GM23338 (cell line): ENCODE results near the gene COL24A1. TPM values are rescaled to one million over a fixed set of nuclear protein-coding genes. Genes with fewer than 3 reads are reported as not detected.

Experiments
- ATAC-seq: fragments of 200-7000 bp; cut with Tn5 transposase; 3 replicates; pipeline ENCODE4 v1.9.1; 2020
- DNase-seq: peaks from one replicate; pipeline ENCODE4 v3.0.0-alpha.2; 2015; ENCODE audit warnings: low spot score
- H2AFZ ChIP-seq: fragments of 200-600 bp; sonication (generic); 2 replicates; pipeline ENCODE4 v1.8.0; 2016; ENCODE audit warnings: antibody characterized with exemption, mild to moderate bottlenecking, moderate library complexity
- H3F3A ChIP-seq: fragments of 200-600 bp; sonication (generic); replicated peaks from 2 replicates; pipeline ENCODE4 v1.8.0; 2017; ENCODE audit warnings: antibody characterized with exemption, mixed run types, low read depth
- H3K27ac ChIP-seq: fragments of 200-600 bp; sonication (generic); 2 replicates; pipeline ENCODE4 v1.6.1; 2016; ENCODE audit warnings: low read depth
- H3K27me3 ChIP-seq: fragments of 200-600 bp; sonication (generic); 2 replicates; pipeline ENCODE4 v1.8.0; 2016; ENCODE audit warnings: mild to moderate bottlenecking, mixed run types, moderate library complexity; ENCODE audit not compliant: insufficient read depth
- H3K36me3 ChIP-seq: fragments of 200-600 bp; sonication (generic); 2 replicates; pipeline ENCODE4 v1.8.0; 2016; ENCODE audit warnings: mild to moderate bottlenecking; ENCODE audit not compliant: insufficient read depth
- H3K4me1 ChIP-seq: fragments of 200-600 bp; sonication (generic); 2 replicates; pipeline ENCODE4 v1.8.0; 2016; ENCODE audit warnings: mild to moderate bottlenecking, moderate library complexity; ENCODE audit not compliant: insufficient read depth
- H3K4me2 ChIP-seq: fragments of 200-600 bp; sonication (generic); 2 replicates; pipeline ENCODE4 v1.7.1; 2017; ENCODE audit warnings: mixed run types
- H3K4me3 ChIP-seq: fragments of 200-600 bp; sonication (generic); 2 replicates; pipeline ENCODE4 v1.6.1; 2016; ENCODE audit warnings: mixed run types
- H3K79me2 ChIP-seq: fragments of 200-600 bp; sonication (generic); replicated peaks from 2 replicates; pipeline ENCODE4 v1.8.0; 2017; ENCODE audit warnings: mild to moderate bottlenecking; ENCODE audit not compliant: insufficient read depth
- H3K9me2 ChIP-seq: fragments of 200-600 bp; sonication (generic); 2 replicates; pipeline ENCODE4 v1.8.0; 2017; ENCODE audit not compliant: insufficient read depth
- H4K20me1 ChIP-seq: fragments of 200-600 bp; sonication (generic); replicated peaks from 2 replicates; pipeline ENCODE4 v1.8.0; 2017; ENCODE audit warnings: mild to moderate bottlenecking; ENCODE audit not compliant: insufficient read depth
- H3K27ac Mint-ChIP-seq: 2 replicates; pipeline ENCODE4 v1.8.0; 2020; ENCODE audit warnings: inconsistent platforms, mild to moderate bottlenecking, moderate library complexity, mixed read lengths
- H3K27me3 Mint-ChIP-seq: 3 replicates; pipeline ENCODE4 v1.8.0; 2022; ENCODE audit warnings: low read depth, mild to moderate bottlenecking, moderate library complexity, mixed read lengths, inconsistent platforms; ENCODE audit not compliant: insufficient read depth, poor library complexity
- H3K36me3 Mint-ChIP-seq: 3 replicates; pipeline ENCODE4 v1.8.0; 2021; ENCODE audit warnings: low read depth, mild to moderate bottlenecking, inconsistent platforms, moderate library complexity, mixed read lengths
- H3K4me1 Mint-ChIP-seq: 3 replicates; pipeline ENCODE4 v1.8.0; 2020; ENCODE audit warnings: mild to moderate bottlenecking, inconsistent platforms, mixed read lengths
- H3K4me3 Mint-ChIP-seq: 3 replicates; pipeline ENCODE4 v1.8.0; 2021; ENCODE audit warnings: moderate library complexity, mild to moderate bottlenecking, inconsistent platforms, mixed read lengths
- H3K9me3 Mint-ChIP-seq: 3 replicates; pipeline ENCODE4 v1.8.0; 2020; ENCODE audit warnings: moderate library complexity, mild to moderate bottlenecking, inconsistent platforms, mixed read lengths
- CREB1 ChIP-seq: fragments of 250-450 bp; sonication (Bioruptor Pico); IDR thresholded peaks from 2 replicates; pipeline ENCODE4 v1.5.0; 2020; ENCODE audit warnings: low read depth, mild to moderate bottlenecking, moderate library complexity
- JUNB ChIP-seq: IDR thresholded peaks from one replicate; pipeline ENCODE4 v1.6.1; 2016; ENCODE audit warnings: antibody characterized with exemption; ENCODE audit not compliant: unreplicated experiment
- NANOG ChIP-seq: IDR thresholded peaks from 2 replicates; pipeline ENCODE4 v1.6.1; 2016; ENCODE audit warnings: antibody characterized with exemption, borderline replicate concordance
- ZNF114 ChIP-seq: fragments of 250-450 bp; sonication (Bioruptor Pico); IDR thresholded peaks from 2 replicates; pipeline ENCODE4 v1.5.0; 2020; ENCODE audit warnings: mild to moderate bottlenecking, moderate library complexity
- ZNF331 ChIP-seq: fragments of 250-450 bp; sonication (Bioruptor Pico); IDR thresholded peaks from 2 replicates; pipeline ENCODE4 v1.5.0; 2020; ENCODE audit warnings: low read depth, mild to moderate bottlenecking, moderate library complexity
- polyA plus RNA-seq: library from polyadenylated mRNA; unstranded; fragments of >200 nt; fragmentation: Nextera tagmentation; extraction: Ambion mirVana; gene quantifications from 2 replicates; pipeline ENCODE4 v1.2.1, GENCODE V29; 2016
- total RNA-seq: library from RNA; depleted of rRNA; stranded (reverse); fragments of >200 nt; shearing (Covaris generic); gene quantifications from 2 replicates; pipeline ENCODE4 v1.2.3, GENCODE V29; 2014
- TF ChIP-seq, protein P1 (sequence below): IDR thresholded peaks from one replicate; pipeline ENCODE4 v1.6.1; 2018; ENCODE audit warnings: antibody characterized with exemption; ENCODE audit not compliant: unreplicated experiment
- TF ChIP-seq, protein P2 (sequence below), 2 experiments: fragments of 200-600 bp in 1 of 2; sonication (generic) in 1 of 2; conservative IDR thresholded peaks; 2 replicates each; pipeline versions ENCODE4 v1.5.1 to v1.6.1; 2016 to 2017; ENCODE audit warnings: antibody characterized with exemption in 2 of 2, low read depth in 2 of 2, mild to moderate bottlenecking in 2 of 2, moderate library complexity in 1 of 2
- TF ChIP-seq, protein P3 (sequence below): IDR thresholded peaks from 2 replicates; pipeline ENCODE4 v1.6.1; 2016; ENCODE audit warnings: antibody characterized with exemption
- TF ChIP-seq, protein P4 (sequence below): fragments of 250-450 bp; sonication (Bioruptor Pico); IDR thresholded peaks from 2 replicates; pipeline ENCODE4 v1.5.0; 2020; ENCODE audit warnings: mild to moderate bottlenecking, moderate library complexity

Gene COL24A1
- total and polyA plus RNA-seq, 2 experiments from 2014 or later: 1.2 to 2.1 TPM

DNA sequence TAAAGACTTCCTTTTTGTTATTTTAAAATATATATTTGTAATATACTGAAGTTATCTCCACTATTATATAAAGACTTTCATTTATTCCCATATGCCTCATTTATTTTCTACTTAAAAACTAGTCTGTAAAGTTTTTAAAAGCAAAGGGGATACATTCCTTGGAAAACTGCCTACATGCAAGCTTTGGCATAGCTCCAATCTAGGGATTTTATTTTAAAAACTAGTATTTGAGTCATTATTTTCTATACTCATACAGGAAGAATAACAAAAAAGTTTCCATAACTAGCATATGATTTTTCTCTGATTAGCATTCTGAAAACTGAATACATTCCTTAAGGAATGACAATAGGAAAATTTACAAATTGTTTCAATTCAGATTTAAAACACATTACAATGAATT, 88.9 kb downstream of the COL24A1 start:
- Histone ChIP-seq H2AFZ (no peak overlapping the region), H3F3A (no peaks in the 10 kb centered on the region), H3K4me2 (no peak overlapping the region), H3K4me1 (peaks cover 22% of the 10 kb centered on the region), H3K27ac (no peak overlapping the region), H3K36me3 (no peaks in the 10 kb centered on the region), H3K27me3 (no peaks in the 10 kb centered on the region), H4K20me1 (no peaks in the 10 kb centered on the region), H3K9me2 (no peaks in the 10 kb centered on the region), H3K4me3 (no peak overlapping the region), H3K79me2 (no peaks in the 10 kb centered on the region)
- ATAC-seq: no peak
- TF ChIP-seq, protein P1, sequence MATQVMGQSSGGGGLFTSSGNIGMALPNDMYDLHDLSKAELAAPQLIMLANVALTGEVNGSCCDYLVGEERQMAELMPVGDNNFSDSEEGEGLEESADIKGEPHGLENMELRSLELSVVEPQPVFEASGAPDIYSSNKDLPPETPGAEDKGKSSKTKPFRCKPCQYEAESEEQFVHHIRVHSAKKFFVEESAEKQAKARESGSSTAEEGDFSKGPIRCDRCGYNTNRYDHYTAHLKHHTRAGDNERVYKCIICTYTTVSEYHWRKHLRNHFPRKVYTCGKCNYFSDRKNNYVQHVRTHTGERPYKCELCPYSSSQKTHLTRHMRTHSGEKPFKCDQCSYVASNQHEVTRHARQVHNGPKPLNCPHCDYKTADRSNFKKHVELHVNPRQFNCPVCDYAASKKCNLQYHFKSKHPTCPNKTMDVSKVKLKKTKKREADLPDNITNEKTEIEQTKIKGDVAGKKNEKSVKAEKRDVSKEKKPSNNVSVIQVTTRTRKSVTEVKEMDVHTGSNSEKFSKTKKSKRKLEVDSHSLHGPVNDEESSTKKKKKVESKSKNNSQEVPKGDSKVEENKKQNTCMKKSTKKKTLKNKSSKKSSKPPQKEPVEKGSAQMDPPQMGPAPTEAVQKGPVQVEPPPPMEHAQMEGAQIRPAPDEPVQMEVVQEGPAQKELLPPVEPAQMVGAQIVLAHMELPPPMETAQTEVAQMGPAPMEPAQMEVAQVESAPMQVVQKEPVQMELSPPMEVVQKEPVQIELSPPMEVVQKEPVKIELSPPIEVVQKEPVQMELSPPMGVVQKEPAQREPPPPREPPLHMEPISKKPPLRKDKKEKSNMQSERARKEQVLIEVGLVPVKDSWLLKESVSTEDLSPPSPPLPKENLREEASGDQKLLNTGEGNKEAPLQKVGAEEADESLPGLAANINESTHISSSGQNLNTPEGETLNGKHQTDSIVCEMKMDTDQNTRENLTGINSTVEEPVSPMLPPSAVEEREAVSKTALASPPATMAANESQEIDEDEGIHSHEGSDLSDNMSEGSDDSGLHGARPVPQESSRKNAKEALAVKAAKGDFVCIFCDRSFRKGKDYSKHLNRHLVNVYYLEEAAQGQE: no peak
- TF ChIP-seq NANOG: no peak
- H3K4me3 Mint-ChIP-seq: no peak overlapping the region
- peaks cover 12% of the 10 kb centered on the region; the same call in 2 of the 3 replicates for H3K4me1 Mint-ChIP-seq
- no peaks in the 10 kb centered on the region for H3K27me3 Mint-ChIP-seq
- H3K36me3 Mint-ChIP-seq: no peaks in the 10 kb centered on the region
- H3K9me3 Mint-ChIP-seq: no peaks in the 10 kb centered on the region; the same call in 2 of the 3 replicates
- no peak overlapping the region for H3K27ac Mint-ChIP-seq
- DNase-seq: no peak

DNA sequence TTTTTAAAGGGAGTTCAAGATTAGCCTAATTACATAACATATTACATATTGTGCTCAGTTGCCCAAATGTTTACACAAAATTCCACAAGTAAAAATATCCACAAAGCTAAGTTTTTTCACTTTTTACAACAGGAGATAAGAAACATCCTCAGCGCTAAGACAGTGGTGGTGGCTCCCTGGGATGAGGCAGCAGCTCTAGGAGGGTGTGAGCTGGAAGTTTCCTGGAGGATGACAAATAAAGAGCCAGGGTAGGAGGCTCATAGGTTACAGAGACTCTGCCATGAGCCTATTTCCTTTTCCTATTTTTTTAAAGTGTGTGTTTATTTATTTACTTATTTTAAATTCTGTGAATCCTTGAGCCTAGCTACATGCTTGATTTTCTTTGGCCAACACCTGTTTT, 91.7 kb downstream of the COL24A1 start:
- H3K36me3 ChIP-seq: no peaks in the 10 kb centered on the region
- no peaks in the 10 kb centered on the region for H3K79me2 ChIP-seq
- Mint-ChIP-seq H3K27ac (no peak overlapping the region), H3K4me3 (no peak overlapping the region), H3K27me3 (no peaks in the 10 kb centered on the region), H3K4me1 (peaks cover 12% of the 10 kb centered on the region; the same call in 2 of the 3 replicates), H3K36me3 (no peaks in the 10 kb centered on the region), H3K9me3 (no peaks in the 10 kb centered on the region; the same call in 2 of the 3 replicates)
- H3K9me2 ChIP-seq: no peaks in the 10 kb centered on the region
- DNase-seq: peak; percentile 24
- H3K4me1 ChIP-seq: peaks cover 22% of the 10 kb centered on the region
- no peak overlapping the region for H3K4me2 ChIP-seq
- H3K4me3 ChIP-seq: no peak overlapping the region
- peak; percentile 87 for ATAC-seq
- no peaks in the 10 kb centered on the region for H4K20me1 ChIP-seq
- no peaks in the 10 kb centered on the region for H3K27me3 ChIP-seq
- no peak overlapping the region for H2AFZ ChIP-seq
- no peaks in the 10 kb centered on the region for H3F3A ChIP-seq
- H3K27ac ChIP-seq: no peak overlapping the region
- no peak for TF ChIP-seq NANOG
- TF ChIP-seq, protein P2, sequence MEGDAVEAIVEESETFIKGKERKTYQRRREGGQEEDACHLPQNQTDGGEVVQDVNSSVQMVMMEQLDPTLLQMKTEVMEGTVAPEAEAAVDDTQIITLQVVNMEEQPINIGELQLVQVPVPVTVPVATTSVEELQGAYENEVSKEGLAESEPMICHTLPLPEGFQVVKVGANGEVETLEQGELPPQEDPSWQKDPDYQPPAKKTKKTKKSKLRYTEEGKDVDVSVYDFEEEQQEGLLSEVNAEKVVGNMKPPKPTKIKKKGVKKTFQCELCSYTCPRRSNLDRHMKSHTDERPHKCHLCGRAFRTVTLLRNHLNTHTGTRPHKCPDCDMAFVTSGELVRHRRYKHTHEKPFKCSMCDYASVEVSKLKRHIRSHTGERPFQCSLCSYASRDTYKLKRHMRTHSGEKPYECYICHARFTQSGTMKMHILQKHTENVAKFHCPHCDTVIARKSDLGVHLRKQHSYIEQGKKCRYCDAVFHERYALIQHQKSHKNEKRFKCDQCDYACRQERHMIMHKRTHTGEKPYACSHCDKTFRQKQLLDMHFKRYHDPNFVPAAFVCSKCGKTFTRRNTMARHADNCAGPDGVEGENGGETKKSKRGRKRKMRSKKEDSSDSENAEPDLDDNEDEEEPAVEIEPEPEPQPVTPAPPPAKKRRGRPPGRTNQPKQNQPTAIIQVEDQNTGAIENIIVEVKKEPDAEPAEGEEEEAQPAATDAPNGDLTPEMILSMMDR (conservative IDR thresholded peaks at IDR 0.05; ENCODE audit: low read depth in 2 of 2): no peak
- no peak for TF ChIP-seq JUNB
- TF ChIP-seq, protein P3, sequence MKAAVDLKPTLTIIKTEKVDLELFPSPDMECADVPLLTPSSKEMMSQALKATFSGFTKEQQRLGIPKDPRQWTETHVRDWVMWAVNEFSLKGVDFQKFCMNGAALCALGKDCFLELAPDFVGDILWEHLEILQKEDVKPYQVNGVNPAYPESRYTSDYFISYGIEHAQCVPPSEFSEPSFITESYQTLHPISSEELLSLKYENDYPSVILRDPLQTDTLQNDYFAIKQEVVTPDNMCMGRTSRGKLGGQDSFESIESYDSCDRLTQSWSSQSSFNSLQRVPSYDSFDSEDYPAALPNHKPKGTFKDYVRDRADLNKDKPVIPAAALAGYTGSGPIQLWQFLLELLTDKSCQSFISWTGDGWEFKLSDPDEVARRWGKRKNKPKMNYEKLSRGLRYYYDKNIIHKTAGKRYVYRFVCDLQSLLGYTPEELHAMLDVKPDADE: no peak
- TF ChIP-seq, protein P4, sequence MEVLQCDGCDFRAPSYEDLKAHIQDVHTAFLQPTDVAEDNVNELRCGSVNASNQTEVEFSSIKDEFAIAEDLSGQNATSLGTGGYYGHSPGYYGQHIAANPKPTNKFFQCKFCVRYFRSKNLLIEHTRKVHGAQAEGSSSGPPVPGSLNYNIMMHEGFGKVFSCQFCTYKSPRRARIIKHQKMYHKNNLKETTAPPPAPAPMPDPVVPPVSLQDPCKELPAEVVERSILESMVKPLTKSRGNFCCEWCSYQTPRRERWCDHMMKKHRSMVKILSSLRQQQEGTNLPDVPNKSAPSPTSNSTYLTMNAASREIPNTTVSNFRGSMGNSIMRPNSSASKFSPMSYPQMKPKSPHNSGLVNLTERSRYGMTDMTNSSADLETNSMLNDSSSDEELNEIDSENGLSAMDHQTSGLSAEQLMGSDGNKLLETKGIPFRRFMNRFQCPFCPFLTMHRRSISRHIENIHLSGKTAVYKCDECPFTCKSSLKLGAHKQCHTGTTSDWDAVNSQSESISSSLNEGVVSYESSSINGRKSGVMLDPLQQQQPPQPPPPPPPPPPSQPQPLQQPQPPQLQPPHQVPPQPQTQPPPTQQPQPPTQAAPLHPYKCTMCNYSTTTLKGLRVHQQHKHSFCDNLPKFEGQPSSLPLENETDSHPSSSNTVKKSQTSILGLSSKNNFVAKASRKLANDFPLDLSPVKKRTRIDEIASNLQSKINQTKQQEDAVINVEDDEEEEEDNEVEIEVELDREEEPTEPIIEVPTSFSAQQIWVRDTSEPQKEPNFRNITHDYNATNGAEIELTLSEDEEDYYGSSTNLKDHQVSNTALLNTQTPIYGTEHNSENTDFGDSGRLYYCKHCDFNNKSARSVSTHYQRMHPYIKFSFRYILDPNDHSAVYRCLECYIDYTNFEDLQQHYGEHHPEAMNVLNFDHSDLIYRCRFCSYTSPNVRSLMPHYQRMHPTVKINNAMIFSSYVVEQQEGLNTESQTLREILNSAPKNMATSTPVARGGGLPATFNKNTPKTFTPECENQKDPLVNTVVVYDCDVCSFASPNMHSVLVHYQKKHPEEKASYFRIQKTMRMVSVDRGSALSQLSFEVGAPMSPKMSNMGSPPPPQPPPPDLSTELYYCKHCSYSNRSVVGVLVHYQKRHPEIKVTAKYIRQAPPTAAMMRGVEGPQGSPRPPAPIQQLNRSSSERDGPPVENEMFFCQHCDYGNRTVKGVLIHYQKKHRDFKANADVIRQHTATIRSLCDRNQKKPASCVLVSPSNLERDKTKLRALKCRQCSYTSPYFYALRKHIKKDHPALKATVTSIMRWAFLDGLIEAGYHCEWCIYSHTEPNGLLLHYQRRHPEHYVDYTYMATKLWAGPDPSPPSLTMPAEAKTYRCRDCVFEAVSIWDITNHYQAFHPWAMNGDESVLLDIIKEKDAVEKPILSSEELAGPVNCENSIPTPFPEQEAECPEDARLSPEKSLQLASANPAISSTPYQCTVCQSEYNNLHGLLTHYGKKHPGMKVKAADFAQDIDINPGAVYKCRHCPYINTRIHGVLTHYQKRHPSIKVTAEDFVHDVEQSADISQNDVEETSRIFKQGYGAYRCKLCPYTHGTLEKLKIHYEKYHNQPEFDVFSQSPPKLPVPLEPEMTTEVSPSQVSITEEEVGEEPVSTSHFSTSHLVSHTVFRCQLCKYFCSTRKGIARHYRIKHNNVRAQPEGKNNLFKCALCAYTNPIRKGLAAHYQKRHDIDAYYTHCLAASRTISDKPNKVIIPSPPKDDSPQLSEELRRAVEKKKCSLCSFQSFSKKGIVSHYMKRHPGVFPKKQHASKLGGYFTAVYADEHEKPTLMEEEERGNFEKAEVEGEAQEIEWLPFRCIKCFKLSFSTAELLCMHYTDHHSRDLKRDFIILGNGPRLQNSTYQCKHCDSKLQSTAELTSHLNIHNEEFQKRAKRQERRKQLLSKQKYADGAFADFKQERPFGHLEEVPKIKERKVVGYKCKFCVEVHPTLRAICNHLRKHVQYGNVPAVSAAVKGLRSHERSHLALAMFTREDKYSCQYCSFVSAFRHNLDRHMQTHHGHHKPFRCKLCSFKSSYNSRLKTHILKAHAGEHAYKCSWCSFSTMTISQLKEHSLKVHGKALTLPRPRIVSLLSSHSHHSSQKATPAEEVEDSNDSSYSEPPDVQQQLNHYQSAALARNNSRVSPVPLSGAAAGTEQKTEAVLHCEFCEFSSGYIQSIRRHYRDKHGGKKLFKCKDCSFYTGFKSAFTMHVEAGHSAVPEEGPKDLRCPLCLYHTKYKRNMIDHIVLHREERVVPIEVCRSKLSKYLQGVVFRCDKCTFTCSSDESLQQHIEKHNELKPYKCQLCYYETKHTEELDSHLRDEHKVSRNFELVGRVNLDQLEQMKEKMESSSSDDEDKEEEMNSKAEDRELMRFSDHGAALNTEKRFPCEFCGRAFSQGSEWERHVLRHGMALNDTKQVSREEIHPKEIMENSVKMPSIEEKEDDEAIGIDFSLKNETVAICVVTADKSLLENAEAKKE (CRISPR knock-in tag): no peak
- TF ChIP-seq ZNF114 (CRISPR knock-in tag): no peak
- TF ChIP-seq ZNF331 (CRISPR knock-in tag): no peak
- no peak for TF ChIP-seq CREB1 (CRISPR knock-in tag)
